ENCODE data around the gene TMEM253.

- TF ChIP-seq SUZ12 (IDR thresholded peaks at IDR 0.05) (no peak), ZNF384 (IDR thresholded peaks at IDR 0.05) (no peak), L3MBTL2 (conservative IDR thresholded peaks at IDR 0.05) (no peak)
These were observed 48.9 kb downstream of the TMEM253 start for GRCh38 chr14:21149641-21150367.

Data from HEK293T (cell line).